NCI-H524 treated with DMSO at 0.1 percent for 48 hours (cell line): ENCODE data around the gene RAB25.
"Not testable (repeated sequence)": the region's sequence is repeated elsewhere in the genome, so short reads cannot be mapped to it uniquely, and the experiment has no call there.

Experiments used
- DNase-seq: peaks from one replicate; lab custom pipeline; 2025; lab: John Stamatoyannopoulos, UW

The RAB25 gene

GRCh38 chr1:156102633-156103511 lies 41.9 kb downstream of the RAB25 start:
- DNase-seq, result no peak

GRCh38 chr1:156103521-156103947 lies 42.6 kb downstream of the RAB25 start:
- DNase-seq, result no peak

- no peak for DNase-seq
Measured at GRCh38 chr1:156104065-156104810, 43.3 kb downstream of the RAB25 start.

GRCh38 chr1:156104861-156105832 lies 44.2 kb downstream of the RAB25 start:
- no peak for DNase-seq

- no peak for DNase-seq
Measured at GRCh38 chr1:156106624-156107488, 45.9 kb downstream of the RAB25 start.

GRCh38 chr1:156108057-156108456 lies 47.1 kb downstream of the RAB25 start:
- DNase-seq, result no peak

GRCh38 chr1:156108664-156109241 lies 47.8 kb downstream of the RAB25 start:
- DNase-seq, result no peak

GRCh38 chr1:156110252-156110651 lies 49.3 kb downstream of the RAB25 start:
- no peak for DNase-seq

- no peak for DNase-seq
Measured at GRCh38 chr1:156111355-156111962, 50.5 kb downstream of the RAB25 start.

- no peak for DNase-seq
Measured at GRCh38 chr1:156112276-156113137, 51.5 kb downstream of the RAB25 start.

- DNase-seq, result no peak
Measured at GRCh38 chr1:156113282-156113950, 52.5 kb downstream of the RAB25 start.

- DNase-seq, result no peak
Measured at GRCh38 chr1:156114101-156114918, 53.4 kb downstream of the RAB25 start, which contains the start of gene LMNA. TSS of gene LMNA (plus strand) at chr1:156114711. CDS start at chr1:156114919, 208 bp downstream.

- no peak for DNase-seq
Measured at GRCh38 chr1:156114919-156115513, 54.1 kb downstream of the RAB25 start.

- DNase-seq, result no peak
Measured at GRCh38 chr1:156115514-156116374, 54.8 kb downstream of the RAB25 start.

GRCh38 chr1:156116731-156117130 lies 55.8 kb downstream of the RAB25 start:
- DNase-seq, result not testable (repeated sequence)
